ENCODE data around the gene CPNE6. TPM values are rescaled to one million over a fixed set of nuclear protein-coding genes. Genes with fewer than 3 reads are reported as not detected.
A peak's percentile ranks its signal among the peaks of the same experiment; 100 is the strongest.

CPNE6 gene
- total and polyA plus RNA-seq, 2 of the 13 experiments (the other 11 are each of a cell fraction or from before 2014, with no cell fraction given): not detected

DNA sequence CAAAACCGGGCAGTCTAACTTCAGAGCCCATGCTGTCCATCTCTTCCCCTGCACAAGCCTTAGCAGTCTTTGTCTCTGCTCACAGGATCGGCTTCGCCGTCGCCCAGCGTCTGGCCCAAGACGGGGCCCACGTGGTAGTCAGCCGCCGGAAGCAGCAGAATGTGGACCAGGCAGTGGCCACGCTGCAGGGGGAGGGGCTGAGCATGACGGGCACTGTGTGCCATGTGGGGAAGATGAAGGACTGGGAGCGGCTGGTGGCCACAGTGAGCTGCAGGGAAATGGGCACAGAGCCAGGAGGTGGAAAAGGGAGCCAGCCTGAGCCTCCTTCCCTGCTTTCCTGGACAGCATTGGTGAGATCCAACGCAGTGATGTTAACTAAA is 33.7 kb upstream of the CPNE6 start (continued):
- TF ChIP-seq, protein P1, sequence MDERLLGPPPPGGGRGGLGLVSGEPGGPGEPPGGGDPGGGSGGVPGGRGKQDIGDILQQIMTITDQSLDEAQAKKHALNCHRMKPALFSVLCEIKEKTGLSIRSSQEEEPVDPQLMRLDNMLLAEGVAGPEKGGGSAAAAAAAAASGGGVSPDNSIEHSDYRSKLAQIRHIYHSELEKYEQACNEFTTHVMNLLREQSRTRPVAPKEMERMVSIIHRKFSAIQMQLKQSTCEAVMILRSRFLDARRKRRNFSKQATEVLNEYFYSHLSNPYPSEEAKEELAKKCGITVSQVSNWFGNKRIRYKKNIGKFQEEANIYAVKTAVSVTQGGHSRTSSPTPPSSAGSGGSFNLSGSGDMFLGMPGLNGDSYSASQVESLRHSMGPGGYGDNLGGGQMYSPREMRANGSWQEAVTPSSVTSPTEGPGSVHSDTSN (CRISPR knock-in tag; IDR thresholded peaks at IDR 0.05): no peak
- TF ChIP-seq ZNF101 (CRISPR knock-in tag; IDR thresholded peaks at IDR 0.05; ENCODE audit: borderline replicate concordance, low read depth) (no peak), HNRNPUL1 (IDR thresholded peaks at IDR 0.05; ENCODE audit: low read depth, low read length) (no peak), ZNF18 (CRISPR knock-in tag; IDR thresholded peaks at IDR 0.05; ENCODE audit: insufficient replicate concordance) (no peak), MTA1 (CRISPR knock-in tag; IDR thresholded peaks at IDR 0.05; ENCODE audit: borderline replicate concordance) (no peak; the same call in 1 of the 2 replicates), JUND (CRISPR knock-in tag; IDR thresholded peaks at IDR 0.05) (no peak), MED13 (CRISPR knock-in tag; IDR thresholded peaks at IDR 0.05) (no peak), ZNF432 (CRISPR knock-in tag; IDR thresholded peaks at IDR 0.05; ENCODE audit: borderline replicate concordance) (no peak), POLR2AphosphoS5 (IDR thresholded peaks at IDR 0.05; ENCODE audit: low read depth, low read length) (no peak), ZNF34 (CRISPR knock-in tag; IDR thresholded peaks at IDR 0.05; ENCODE audit: borderline replicate concordance) (no peak), LCORL (IDR thresholded peaks at IDR 0.05) (peak; percentile 16; the same call in 1 of the 2 replicates), LCORL (CRISPR knock-in tag; IDR thresholded peaks at IDR 0.05) (no peak), NR0B2 (CRISPR knock-in tag; IDR thresholded peaks at IDR 0.05) (no peak), ZNF83 (CRISPR knock-in tag; IDR thresholded peaks at IDR 0.05; ENCODE audit: borderline replicate concordance) (no peak), MZF1 (CRISPR knock-in tag; IDR thresholded peaks at IDR 0.05; ENCODE audit: borderline replicate concordance) (no peak), CHD2 (IDR thresholded peaks at IDR 0.05; ENCODE audit: low read depth, low read length) (no peak), SNAI1 (CRISPR knock-in tag; IDR thresholded peaks at IDR 0.05; ENCODE audit: borderline replicate concordance) (no peak), ZBTB8A (CRISPR knock-in tag; IDR thresholded peaks at IDR 0.05; ENCODE audit: borderline replicate concordance, low read depth) (no peak), ZNF589 (CRISPR knock-in tag; conservative IDR thresholded peaks at IDR 0.05) (no peak), GZF1 (CRISPR knock-in tag; IDR thresholded peaks at IDR 0.05) (0 out of 2 replicates have a peak, but pooled peaks have one; percentile 32), NFIB (CRISPR knock-in tag; IDR thresholded peaks at IDR 0.05; ENCODE audit: borderline replicate concordance) (peak; percentile 94; the same call in 1 of the 2 replicates), NFATC3 (CRISPR knock-in tag; IDR thresholded peaks at IDR 0.05) (no peak), FOXO1 (CRISPR knock-in tag; IDR thresholded peaks at IDR 0.05) (peak; percentile 45; the same call in 1 of the 2 replicates)
- TF ChIP-seq, protein P2, sequence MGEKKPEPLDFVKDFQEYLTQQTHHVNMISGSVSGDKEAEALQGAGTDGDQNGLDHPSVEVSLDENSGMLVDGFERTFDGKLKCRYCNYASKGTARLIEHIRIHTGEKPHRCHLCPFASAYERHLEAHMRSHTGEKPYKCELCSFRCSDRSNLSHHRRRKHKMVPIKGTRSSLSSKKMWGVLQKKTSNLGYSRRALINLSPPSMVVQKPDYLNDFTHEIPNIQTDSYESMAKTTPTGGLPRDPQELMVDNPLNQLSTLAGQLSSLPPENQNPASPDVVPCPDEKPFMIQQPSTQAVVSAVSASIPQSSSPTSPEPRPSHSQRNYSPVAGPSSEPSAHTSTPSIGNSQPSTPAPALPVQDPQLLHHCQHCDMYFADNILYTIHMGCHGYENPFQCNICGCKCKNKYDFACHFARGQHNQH (CRISPR knock-in tag; IDR thresholded peaks at IDR 0.05): no peak
- TF ChIP-seq, protein P3, sequence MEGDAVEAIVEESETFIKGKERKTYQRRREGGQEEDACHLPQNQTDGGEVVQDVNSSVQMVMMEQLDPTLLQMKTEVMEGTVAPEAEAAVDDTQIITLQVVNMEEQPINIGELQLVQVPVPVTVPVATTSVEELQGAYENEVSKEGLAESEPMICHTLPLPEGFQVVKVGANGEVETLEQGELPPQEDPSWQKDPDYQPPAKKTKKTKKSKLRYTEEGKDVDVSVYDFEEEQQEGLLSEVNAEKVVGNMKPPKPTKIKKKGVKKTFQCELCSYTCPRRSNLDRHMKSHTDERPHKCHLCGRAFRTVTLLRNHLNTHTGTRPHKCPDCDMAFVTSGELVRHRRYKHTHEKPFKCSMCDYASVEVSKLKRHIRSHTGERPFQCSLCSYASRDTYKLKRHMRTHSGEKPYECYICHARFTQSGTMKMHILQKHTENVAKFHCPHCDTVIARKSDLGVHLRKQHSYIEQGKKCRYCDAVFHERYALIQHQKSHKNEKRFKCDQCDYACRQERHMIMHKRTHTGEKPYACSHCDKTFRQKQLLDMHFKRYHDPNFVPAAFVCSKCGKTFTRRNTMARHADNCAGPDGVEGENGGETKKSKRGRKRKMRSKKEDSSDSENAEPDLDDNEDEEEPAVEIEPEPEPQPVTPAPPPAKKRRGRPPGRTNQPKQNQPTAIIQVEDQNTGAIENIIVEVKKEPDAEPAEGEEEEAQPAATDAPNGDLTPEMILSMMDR (CRISPR knock-in tag; IDR thresholded peaks at IDR 0.05): no peak
- TF ChIP-seq, protein P4, sequence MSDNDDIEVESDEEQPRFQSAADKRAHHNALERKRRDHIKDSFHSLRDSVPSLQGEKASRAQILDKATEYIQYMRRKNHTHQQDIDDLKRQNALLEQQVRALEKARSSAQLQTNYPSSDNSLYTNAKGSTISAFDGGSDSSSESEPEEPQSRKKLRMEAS (IDR thresholded peaks at IDR 0.05): peak; percentile 43; the same call in 1 of the 2 replicates

Measured in HepG2 (cell line).